ENCODE results near the gene ZBTB8A.
A peak's percentile ranks its signal among the peaks of the same experiment; 100 is the strongest.
"Not testable (repeated sequence)": the region's sequence is repeated elsewhere in the genome, so short reads cannot be mapped to it uniquely, and the experiment has no call there.

The ZBTB8A gene

GRCh38 chr1:32619701-32620485, 80.7 kb downstream of the ZBTB8A start:
- no peak for DNase-seq (ENCODE audit: low read depth)

- DNase-seq (ENCODE audit: low read depth) = no peak
Observed at GRCh38 chr1:32622205-32622604, 83.0 kb downstream of the ZBTB8A start.

- DNase-seq (ENCODE audit: low read depth) = no peak
Observed at GRCh38 chr1:32622806-32623681, 83.8 kb downstream of the ZBTB8A start.

GRCh38 chr1:32623775-32624174, 84.5 kb downstream of the ZBTB8A start:
- no peak for DNase-seq (ENCODE audit: low read depth)

- no peak for DNase-seq (ENCODE audit: low read depth)
Observed at GRCh38 chr1:32626176-32626575, 86.9 kb downstream of the ZBTB8A start.

- no peak for DNase-seq (ENCODE audit: low read depth)
Observed at GRCh38 chr1:32627596-32628162, 88.5 kb downstream of the ZBTB8A start.

- not testable (repeated sequence) for DNase-seq (ENCODE audit: low read depth)
Observed at GRCh38 chr1:32630173-32630572, 90.9 kb downstream of the ZBTB8A start.

- no peak for DNase-seq (ENCODE audit: low read depth)
Observed at GRCh38 chr1:32632829-32633228, 93.6 kb downstream of the ZBTB8A start.

GRCh38 chr1:32635508-32636277, 96.5 kb downstream of the ZBTB8A start:
- DNase-seq (ENCODE audit: low read depth) = no peak

GRCh38 chr1:32636914-32637645, 97.9 kb downstream of the ZBTB8A start:
- no peak for DNase-seq (ENCODE audit: low read depth)

- peak; percentile 54 for DNase-seq (ENCODE audit: low read depth)
Observed at GRCh38 chr1:32639489-32640075, 100.4 kb downstream of the ZBTB8A start.

- not testable (repeated sequence) for DNase-seq (ENCODE audit: low read depth)
Observed at GRCh38 chr1:32642292-32642827, 103.1 kb downstream of the ZBTB8A start.

- no peak for DNase-seq (ENCODE audit: low read depth)
Observed at GRCh38 chr1:32644426-32644825, 105.2 kb downstream of the ZBTB8A start.

GRCh38 chr1:32647308-32648134, 108.3 kb downstream of the ZBTB8A start:
- no peak for DNase-seq (ENCODE audit: low read depth)

GRCh38 chr1:32650248-32650751, 111.1 kb downstream of the ZBTB8A start, which contains the start of gene ZBTB8OS:
Gene ZBTB8OS (minus strand): TSS chr1:32650550. CDS start chr1:32650529, 21 bp downstream.
- peak; percentile 72 for DNase-seq (ENCODE audit: low read depth)

GRCh38 chr1:32650752-32651460, 111.7 kb downstream of the ZBTB8A start, which contains the start of gene RBBP4:
Gene RBBP4 (plus strand): TSS chr1:32651208. CDS start chr1:32651307, 99 bp downstream.
- DNase-seq (ENCODE audit: low read depth) = peak; percentile 78

GRCh38 chr1:32651461-32652073, 112.3 kb downstream of the ZBTB8A start:
- DNase-seq (ENCODE audit: low read depth) = peak; percentile 26

Measured in GM04503 (cell line).